Measurements from ENCODE around the gene MAST4.
"Not testable (repeated sequence)": the region's sequence is repeated elsewhere in the genome, so short reads cannot be mapped to it uniquely, and the experiment has no call there.

DNA sequence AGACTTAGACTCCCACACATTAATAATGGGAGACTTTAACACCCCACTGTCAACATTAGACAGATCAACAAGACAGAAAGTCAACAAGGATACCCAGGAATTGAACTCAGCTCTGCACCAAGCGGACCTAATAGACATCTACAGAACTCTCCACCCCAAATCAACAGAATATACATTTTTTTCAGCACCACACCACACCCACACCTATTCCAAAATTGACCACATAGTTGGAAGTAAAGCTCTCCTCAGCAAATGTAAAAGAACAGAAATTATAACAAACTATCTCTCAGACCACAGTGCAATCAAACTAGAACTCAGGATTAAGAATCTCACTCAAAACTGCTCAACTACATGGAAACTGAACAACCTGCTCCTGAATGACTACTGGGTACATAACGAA lies 156.5 kb downstream of the MAST4 start:
- not testable (repeated sequence) for TF ChIP-seq CTCF (IDR thresholded peaks at IDR 0.05; ENCODE audit: low read depth, low read length, poor library complexity, severe bottlenecking); EZH2phosphoT487 (IDR thresholded peaks at IDR 0.05; ENCODE audit: borderline replicate concordance, low read length)

Measured in DOHH2 (cell line).